GM23248 (cell line): Measurements from ENCODE around the gene DPYSL5.

Experiments
- EZH2 ChIP-seq: fragments of 200-600 bp; sonication (generic); IDR thresholded peaks from 2 replicates; pipeline ENCODE4 v1.6.1; 2018; ENCODE audit warnings: antibody characterized with exemption, mild to moderate bottlenecking; ENCODE audit not compliant: insufficient read depth, poor library complexity, severe bottlenecking
- EZH2phosphoT487 ChIP-seq: fragments of 200-600 bp; sonication (generic); IDR thresholded peaks from 2 replicates; pipeline ENCODE4 v1.6.1; 2018; ENCODE audit warnings: antibody characterized with exemption, moderate library complexity, mild to moderate bottlenecking, low read depth; ENCODE audit not compliant: insufficient read depth

DNA sequence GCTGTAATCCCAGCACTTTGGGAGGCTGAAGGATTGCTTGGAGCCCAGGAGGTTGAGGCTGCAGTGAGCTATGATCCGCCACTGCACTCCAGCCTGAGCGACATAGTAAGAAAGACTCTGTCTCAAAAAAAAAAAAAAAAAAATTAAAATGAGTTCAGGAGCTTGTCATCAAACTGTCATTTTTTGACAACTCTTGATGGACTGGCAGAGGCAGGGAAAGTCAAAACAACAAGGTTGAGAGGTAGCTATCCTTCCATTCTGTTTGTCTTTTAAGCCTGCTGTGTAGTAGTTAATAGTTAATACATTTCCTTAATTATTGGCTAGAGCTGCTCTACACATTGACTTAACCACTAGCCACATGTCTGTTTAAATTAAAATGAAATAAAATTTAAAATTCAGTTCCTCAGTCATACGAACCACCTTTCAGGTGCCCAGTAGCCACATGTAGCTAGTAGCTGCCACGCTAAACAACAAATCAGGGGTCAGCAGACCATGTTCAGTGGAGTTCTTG lies 22.7 kb downstream of the DPYSL5 start:
- TF ChIP-seq EZH2 (no peak), EZH2phosphoT487 (no peak)
